Measurements from ENCODE around the gene MRM3. TPM values are rescaled to one million over a fixed set of nuclear protein-coding genes. Genes with fewer than 3 reads are reported as not detected.
"Not testable (repeated sequence)": the region's sequence is repeated elsewhere in the genome, so short reads cannot be mapped to it uniquely, and the experiment has no call there.

Gene MRM3
- total RNA-seq, 2 donors from 2014 or later = 13.0 to 22.5 TPM

- H3K9ac ChIP-seq (ENCODE audit: low read depth in 2 of 2, low read length in 2 of 2) = no peak overlapping the region
- H3K4me1 ChIP-seq = no peaks in the 10 kb centered on the region
- H3K9me3 ChIP-seq = no peaks in the 10 kb centered on the region
- DNase-seq = no peak
- H3K4me3 ChIP-seq = no peak overlapping the region
- no peak overlapping the region for H3K27ac ChIP-seq
- no peaks in the 10 kb centered on the region for H3K27me3 ChIP-seq
- TF ChIP-seq, protein P1, sequence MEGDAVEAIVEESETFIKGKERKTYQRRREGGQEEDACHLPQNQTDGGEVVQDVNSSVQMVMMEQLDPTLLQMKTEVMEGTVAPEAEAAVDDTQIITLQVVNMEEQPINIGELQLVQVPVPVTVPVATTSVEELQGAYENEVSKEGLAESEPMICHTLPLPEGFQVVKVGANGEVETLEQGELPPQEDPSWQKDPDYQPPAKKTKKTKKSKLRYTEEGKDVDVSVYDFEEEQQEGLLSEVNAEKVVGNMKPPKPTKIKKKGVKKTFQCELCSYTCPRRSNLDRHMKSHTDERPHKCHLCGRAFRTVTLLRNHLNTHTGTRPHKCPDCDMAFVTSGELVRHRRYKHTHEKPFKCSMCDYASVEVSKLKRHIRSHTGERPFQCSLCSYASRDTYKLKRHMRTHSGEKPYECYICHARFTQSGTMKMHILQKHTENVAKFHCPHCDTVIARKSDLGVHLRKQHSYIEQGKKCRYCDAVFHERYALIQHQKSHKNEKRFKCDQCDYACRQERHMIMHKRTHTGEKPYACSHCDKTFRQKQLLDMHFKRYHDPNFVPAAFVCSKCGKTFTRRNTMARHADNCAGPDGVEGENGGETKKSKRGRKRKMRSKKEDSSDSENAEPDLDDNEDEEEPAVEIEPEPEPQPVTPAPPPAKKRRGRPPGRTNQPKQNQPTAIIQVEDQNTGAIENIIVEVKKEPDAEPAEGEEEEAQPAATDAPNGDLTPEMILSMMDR (IDR thresholded peaks at IDR 0.05) = no peak
- intact Hi-C loops (cut with DNase I) = no loop called here
- no peaks in the 10 kb centered on the region for H3K36me3 ChIP-seq
These were observed 46.6 kb downstream of the MRM3 start for GRCh38 chr17:828761-829160.

DNA sequence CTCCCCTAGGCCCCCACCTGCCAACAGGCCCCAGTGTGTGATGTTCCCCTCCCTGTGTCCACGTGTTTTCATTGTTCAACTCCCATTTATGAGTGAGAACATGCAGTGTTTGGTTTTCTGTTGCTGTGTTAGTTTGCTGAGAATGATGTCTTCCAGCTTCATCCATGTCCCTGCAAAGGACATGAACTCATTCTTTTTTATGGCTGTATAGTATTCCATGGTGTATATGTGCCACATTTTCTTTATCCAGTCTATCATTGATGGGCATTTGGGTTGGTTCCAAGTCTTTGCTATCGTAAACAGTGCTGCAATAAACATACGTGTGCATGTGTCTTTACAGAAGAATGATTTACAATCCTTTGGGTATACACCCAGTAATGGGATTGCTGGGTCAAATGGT lies 47.5 kb downstream of the MRM3 start:
- not testable (repeated sequence) for H3K4me1 ChIP-seq

DNA sequence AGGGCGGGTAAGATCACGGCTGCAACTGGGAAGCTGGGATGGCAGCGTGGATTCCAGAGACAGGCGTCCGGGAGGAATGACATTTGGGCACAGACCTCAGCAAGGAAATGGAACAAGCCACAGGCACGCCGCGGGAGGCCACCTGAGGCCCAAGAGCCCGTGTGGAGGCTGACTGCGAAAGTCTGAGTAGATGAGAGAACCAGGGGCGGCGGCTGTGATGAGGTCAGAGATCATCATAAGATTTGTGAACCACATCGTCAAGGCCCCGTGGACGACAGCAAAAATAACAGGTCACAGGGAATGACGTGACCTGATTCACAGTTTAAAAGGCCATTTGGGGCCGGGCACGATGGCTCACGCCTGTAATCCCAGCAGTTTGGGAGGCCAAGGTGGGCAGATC lies 48.2 kb downstream of the MRM3 start:
- H3K4me3 ChIP-seq = no peak overlapping the region
- TF ChIP-seq, protein P1 (IDR thresholded peaks at IDR 0.05) = no peak
- H3K27me3 ChIP-seq = no peaks in the 10 kb centered on the region
- no peaks in the 10 kb centered on the region for H3K36me3 ChIP-seq
- intact Hi-C loops (cut with DNase I) = no loop called here
- no peaks in the 10 kb centered on the region for H3K9me3 ChIP-seq
- no peak overlapping the region for H3K27ac ChIP-seq
- no peak overlapping the region for H3K9ac ChIP-seq (ENCODE audit: low read depth in 2 of 2, low read length in 2 of 2)
- DNase-seq = no peak
- H3K4me1 ChIP-seq = no peaks in the 10 kb centered on the region

More for the DNA sequence above, 47.5 kb downstream of the MRM3 start:
- H3K4me3 ChIP-seq; H3K36me3 ChIP-seq; H3K27ac ChIP-seq; DNase-seq; H3K27me3 ChIP-seq; intact Hi-C loops (cut with DNase I); H3K9ac ChIP-seq (ENCODE audit: low read depth in 2 of 2, low read length in 2 of 2); H3K9me3 ChIP-seq: not testable (repeated sequence)

- Histone ChIP-seq H3K9me3 (no peaks in the 10 kb centered on the region), H3K9ac (ENCODE audit: low read depth in 2 of 2, low read length in 2 of 2) (no peak overlapping the region), H3K27me3 (no peaks in the 10 kb centered on the region), H3K4me1 (no peaks in the 10 kb centered on the region), H3K4me3 (no peak overlapping the region), H3K27ac (no peak overlapping the region), H3K36me3 (no peaks in the 10 kb centered on the region)
- DNase-seq = no peak
- TF ChIP-seq, protein P1 (IDR thresholded peaks at IDR 0.05) = no peak
- intact Hi-C loops (cut with DNase I) = no loop called here
These were observed 48.8 kb downstream of the MRM3 start for GRCh38 chr17:830950-831349.

DNA sequence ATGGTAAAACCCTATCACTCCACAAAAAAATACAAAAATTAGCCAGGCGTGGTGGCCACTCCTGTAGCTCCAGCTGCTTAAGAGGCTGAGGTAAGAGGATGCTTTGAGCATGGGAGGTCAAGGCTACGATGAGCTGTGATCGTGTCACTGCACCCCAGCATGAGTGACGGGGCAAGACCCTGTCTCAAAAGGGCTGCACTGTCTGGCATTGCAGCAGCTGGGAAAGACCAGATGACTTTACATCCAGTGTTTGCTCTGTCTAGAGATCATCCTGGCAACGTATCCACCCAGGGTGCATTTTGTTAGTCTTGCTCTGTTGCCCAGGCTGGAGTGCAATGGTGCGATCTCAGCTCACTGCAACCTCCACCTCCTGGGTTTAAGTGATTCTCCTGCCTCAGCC lies 52.0 kb downstream of the MRM3 start:
- Histone ChIP-seq H3K27ac (no peak overlapping the region), H3K4me1 (no peaks in the 10 kb centered on the region), H3K27me3 (no peaks in the 10 kb centered on the region), H3K36me3 (no peaks in the 10 kb centered on the region), H3K9me3 (no peaks in the 10 kb centered on the region), H3K9ac (ENCODE audit: low read depth in 2 of 2, low read length in 2 of 2) (no peak overlapping the region), H3K4me3 (no peak overlapping the region)
- TF ChIP-seq, protein P1 (IDR thresholded peaks at IDR 0.05) = no peak
- no peak for DNase-seq
- intact Hi-C loops (cut with DNase I) = no loop called here

GRCh38 chr17:835263-835662 lies 53.1 kb downstream of the MRM3 start:
- Histone ChIP-seq H3K9me3 (no peaks in the 10 kb centered on the region), H3K4me3 (no peak overlapping the region), H3K36me3 (no peaks in the 10 kb centered on the region), H3K27ac (no peak overlapping the region), H3K4me1 (no peaks in the 10 kb centered on the region), H3K9ac (ENCODE audit: low read depth in 2 of 2, low read length in 2 of 2) (no peak overlapping the region), H3K27me3 (no peaks in the 10 kb centered on the region)
- intact Hi-C loops (cut with DNase I) = no loop called here
- TF ChIP-seq, protein P1 (IDR thresholded peaks at IDR 0.05) = no peak
- no peak for DNase-seq

- H3K4me1 ChIP-seq; H3K27me3 ChIP-seq; H3K9ac ChIP-seq (ENCODE audit: low read depth in 2 of 2, low read length in 2 of 2); DNase-seq; H3K36me3 ChIP-seq; H3K9me3 ChIP-seq; intact Hi-C loops (cut with DNase I); H3K4me3 ChIP-seq; H3K27ac ChIP-seq: not testable (repeated sequence)
These were observed 53.6 kb downstream of the MRM3 start for GRCh38 chr17:835721-836120.

Data from colonic mucosa (tissue), 4 donors.